ENCODE measurements around the gene SSR2.
"Not testable (repeated sequence)": the region's sequence is repeated elsewhere in the genome, so short reads cannot be mapped to it uniquely, and the experiment has no call there.

SSR2 gene

GRCh38 chr1:156045076-156045475 lies 24.3 kb upstream of the SSR2 start:
- no peak for DNase-seq

DNA sequence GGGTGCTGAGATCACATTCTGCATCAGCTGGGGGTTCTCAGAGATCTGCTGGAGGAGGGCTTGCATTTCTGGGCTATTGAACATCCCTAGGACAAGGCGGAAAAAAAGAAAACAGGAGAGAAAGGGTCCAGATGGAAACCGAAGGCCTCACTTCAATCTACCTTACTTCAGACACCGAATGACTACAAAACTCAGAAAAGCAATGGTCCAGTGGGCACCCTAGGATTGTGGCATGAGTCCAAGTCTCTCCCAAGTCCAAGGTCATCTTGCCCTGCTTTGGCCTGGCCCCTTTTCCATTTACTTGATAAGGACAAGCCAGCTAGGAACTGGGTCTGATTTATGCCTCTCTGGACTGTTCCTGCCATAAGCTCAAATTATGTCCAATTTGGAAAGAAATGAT lies 22.1 kb upstream of the SSR2 start:
- no peak for DNase-seq

GRCh38 chr1:156034991-156035390 lies 14.2 kb upstream of the SSR2 start:
- DNase-seq, result not testable (repeated sequence)

DNA sequence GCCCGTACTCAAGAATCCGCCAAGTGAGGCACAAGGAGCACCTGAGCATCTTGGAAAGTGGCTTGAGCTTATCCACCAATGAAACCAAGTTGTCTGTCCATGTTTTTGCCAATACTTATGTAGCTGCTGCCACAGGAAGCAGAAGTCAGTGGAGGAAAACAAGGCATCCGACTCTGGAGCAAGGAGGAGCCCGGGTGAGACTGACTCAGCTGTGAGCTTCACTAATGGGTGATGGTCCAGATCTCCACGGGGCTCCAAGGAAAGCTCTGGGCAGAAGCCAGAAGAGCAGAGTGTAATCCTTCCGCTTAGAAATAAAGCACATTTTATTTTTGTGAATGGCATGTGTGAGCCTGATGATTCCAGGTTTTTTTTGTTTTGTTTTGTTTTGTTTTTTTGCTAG lies 12.3 kb upstream of the SSR2 start:
- DNase-seq, result no peak

GRCh38 chr1:156026588-156026987 lies 5.8 kb upstream of the SSR2 start:
- no peak for DNase-seq

- peak; percentile 80 for DNase-seq
Observed at GRCh38 chr1:156025876-156026275, 5.1 kb upstream of the SSR2 start.

- DNase-seq, result no peak
Observed at GRCh38 chr1:156024801-156025200, 4.0 kb upstream of the SSR2 start.

GRCh38 chr1:156021954-156022353 lies 1.2 kb upstream of the SSR2 start:
- no peak for DNase-seq

DNA sequence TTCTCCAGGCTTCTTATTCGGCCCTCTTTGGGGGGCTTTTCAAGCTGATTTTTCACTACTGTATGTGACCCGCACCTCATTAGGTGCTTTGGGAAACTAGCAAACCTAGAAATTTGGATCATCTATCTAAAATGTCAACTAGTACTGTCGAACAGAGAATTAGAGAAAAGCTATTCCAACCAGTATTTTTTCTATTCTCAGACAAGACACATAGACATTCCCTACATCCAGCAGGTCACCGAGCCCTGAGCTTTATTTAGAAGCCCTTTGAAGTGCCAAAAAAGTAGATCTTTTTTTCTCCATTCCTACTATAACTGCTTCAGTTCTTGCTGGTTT lies 310 bp upstream of the SSR2 start:
- no peak for DNase-seq

DNA sequence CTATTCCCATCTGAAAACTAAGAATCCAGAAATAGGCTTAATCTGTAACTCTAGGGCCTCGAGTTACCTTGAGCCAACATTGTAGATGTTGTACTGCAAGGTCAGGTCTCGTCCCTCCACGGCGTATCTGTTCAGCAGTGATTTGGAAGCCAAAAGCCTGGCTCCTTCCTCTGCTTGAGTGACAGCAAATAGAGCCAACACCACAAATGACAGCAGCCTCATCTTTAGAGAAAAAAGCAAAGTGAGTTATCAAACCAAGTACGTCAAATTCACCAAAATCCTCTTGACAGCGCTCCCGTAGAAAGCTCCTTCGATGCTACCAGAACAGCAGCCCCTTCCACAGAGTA lies 832 bp downstream of the SSR2 start:
- no peak for DNase-seq

GRCh38 chr1:156014829-156015228 lies 5.9 kb downstream of the SSR2 start:
- DNase-seq, result no peak

GRCh38 chr1:156012051-156012817 lies 8.5 kb downstream of the SSR2 start:
- DNase-seq, result no peak

DNA sequence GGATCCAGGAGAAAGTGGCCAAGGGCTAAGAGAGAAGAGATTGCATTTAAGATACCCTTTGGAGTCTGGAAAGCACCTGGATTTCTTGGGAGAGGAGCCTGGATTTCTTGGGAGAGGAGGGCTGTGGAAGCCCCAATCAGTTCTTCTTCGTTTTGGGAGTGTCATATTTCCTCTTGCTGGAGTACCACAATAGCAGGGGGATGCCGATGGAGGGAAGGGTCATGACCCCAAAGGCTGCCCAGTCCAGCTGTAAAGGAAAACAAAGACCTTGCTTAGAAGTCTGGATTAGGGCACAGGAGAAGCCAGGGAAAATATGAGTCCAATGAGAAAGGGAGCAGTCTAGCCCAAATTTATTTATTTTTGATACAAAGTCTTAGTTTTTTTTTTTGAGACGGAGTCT lies 11.3 kb downstream of the SSR2 start:
- DNase-seq, result no peak

- no peak for DNase-seq
Observed at GRCh38 chr1:156006666-156007376, 13.9 kb downstream of the SSR2 start.

DNA sequence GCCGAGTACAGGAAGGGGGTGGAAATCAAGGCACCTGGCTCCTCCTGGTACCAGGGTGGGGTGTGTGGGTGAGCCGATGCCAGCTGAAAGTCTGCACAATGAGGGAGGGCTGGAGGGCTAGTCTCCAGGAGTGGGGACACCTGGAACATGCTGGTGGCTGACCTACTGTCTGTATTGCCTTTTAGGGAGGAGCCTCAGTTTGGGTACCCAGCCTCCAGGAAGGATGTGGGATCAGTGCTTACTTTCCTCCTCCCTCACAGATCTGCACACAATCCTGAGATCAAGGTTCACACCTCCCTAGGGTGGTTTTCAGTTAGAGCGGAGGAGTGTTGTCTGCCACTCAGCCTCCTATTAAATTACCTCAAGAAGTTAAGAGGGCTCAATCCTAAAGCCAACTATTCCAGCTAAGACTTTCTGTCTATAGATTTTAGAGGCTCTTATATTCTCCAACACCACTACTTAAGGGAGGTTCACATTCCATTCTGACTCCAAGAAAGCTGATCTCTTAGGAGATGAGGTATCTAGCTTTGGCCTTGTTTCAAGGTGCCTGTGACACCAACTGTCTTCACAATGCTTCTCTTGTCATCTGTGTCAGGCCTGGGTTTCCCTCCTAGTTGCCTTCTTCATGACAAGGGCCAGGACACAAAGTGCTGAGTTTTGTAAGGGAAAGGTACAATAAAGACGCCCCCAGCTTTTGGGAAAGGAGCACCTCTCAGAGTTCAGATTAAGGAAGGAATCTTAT lies 15.7 kb downstream of the SSR2 start:
- DNase-seq, result no peak

GRCh38 chr1:156003923-156004188 lies 16.9 kb downstream of the SSR2 start:
- no peak for DNase-seq

- DNase-seq, result no peak
Observed at GRCh38 chr1:156002188-156002911, 18.4 kb downstream of the SSR2 start.

- DNase-seq, result peak; percentile 73
Observed at GRCh38 chr1:156001662-156002171, 19.0 kb downstream of the SSR2 start.

GRCh38 chr1:156001021-156001661 lies 19.6 kb downstream of the SSR2 start:
- DNase-seq, result no peak

- DNase-seq, result no peak
Observed at GRCh38 chr1:155999964-156000363, 20.8 kb downstream of the SSR2 start.

DNA sequence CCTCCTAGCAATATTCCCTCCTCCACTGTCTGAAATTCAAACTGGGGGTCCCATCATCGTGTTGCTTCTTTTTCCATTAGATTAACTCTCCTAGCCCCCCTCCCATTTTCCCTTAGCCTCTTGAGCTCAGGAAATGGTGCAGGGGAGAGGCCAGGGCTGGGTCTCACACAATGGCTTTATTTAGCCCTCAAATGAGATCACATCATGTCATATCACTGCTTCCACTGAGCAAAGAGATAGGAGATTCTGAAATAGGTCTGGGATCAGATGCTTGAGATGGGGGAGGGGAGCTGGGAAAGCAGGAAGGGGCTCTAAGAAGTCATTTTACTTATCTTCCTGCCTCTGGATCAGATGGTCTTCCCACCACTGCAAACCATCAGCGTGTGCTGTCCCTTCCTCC lies 24.6 kb downstream of the SSR2 start:
- DNase-seq, result no peak

DNA sequence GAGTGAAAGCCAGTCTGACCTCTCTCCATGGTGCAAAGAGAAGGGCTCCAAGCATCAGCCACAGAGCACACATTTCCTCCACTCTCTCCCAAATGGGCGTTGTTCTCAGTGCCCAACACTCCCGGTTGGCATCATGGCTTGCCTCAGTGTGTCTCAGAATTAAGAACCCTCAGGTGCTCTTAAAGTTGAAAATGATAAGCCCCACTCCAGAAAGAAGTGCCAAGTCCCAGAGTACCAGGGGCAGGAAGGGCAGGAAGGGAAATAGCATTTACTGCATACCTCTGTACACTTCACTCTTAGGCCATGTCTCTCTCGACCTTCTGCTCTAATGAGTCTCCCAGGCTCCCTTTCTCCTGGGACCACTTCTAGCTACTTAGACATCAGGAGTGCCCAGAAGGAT lies 27.2 kb downstream of the SSR2 start:
- no peak for DNase-seq

All from OCI-M1 (cell line).